Activated naive CD4-positive, alpha-beta T cell treated with anti-CD3 and anti-CD28 coated beads for 36 hours (primary cell): ENCODE results near the gene URGCP. TPM values are rescaled to one million over a fixed set of nuclear protein-coding genes. Genes with fewer than 3 reads are reported as not detected.

Experiments
- CTCF ChIA-PET: fragments of 350-600 bp; sonication (Branson Sonifier 250); formaldehyde crosslinking; loops from one replicate; lab custom pipeline; 2021; ENCODE audit warnings: antibody characterized with exemption; lab: Charles Lee
- DNase-seq: peaks from one replicate; pipeline ENCODE4 v3.0.0-alpha.2; 2020
- H3K27ac Mint-ChIP-seq: one replicate; pipeline ENCODE4 v1.8.0; 2021; ENCODE audit warnings: mild to moderate bottlenecking, mixed read lengths
- H3K27me3 Mint-ChIP-seq: one replicate; pipeline ENCODE4 v1.8.0; 2021; ENCODE audit warnings: low read depth, mixed read lengths
- H3K36me3 Mint-ChIP-seq: one replicate; pipeline ENCODE4 v1.8.0; 2021; ENCODE audit warnings: low read depth, mixed read lengths
- H3K4me1 Mint-ChIP-seq: one replicate; pipeline ENCODE4 v1.8.0; 2021; ENCODE audit warnings: low read depth, mixed read lengths
- H3K4me3 Mint-ChIP-seq: one replicate; pipeline ENCODE4 v1.8.0; 2021; ENCODE audit warnings: mild to moderate bottlenecking, moderate library complexity, mixed read lengths
- H3K9me3 Mint-ChIP-seq: one replicate; pipeline ENCODE4 v1.8.0; 2021; ENCODE audit warnings: mixed read lengths
- intact Hi-C: fragments of 100-400 bp; cut with micrococcal nuclease; formaldehyde crosslinking; loops from one replicate; pipeline ENCODE4 v1.15.1; 2023
- total RNA-seq, 2 experiments: library from RNA; stranded (reverse); gene quantifications; one replicate each; pipeline ENCODE4 v1.2.3, GENCODE V29; 2021

URGCP gene
- total RNA-seq, 2 experiments from 2014 or later = 21.5 to 23.9 TPM

GRCh38 chr7:43869006-43869866 lies 37.2 kb downstream of the URGCP start, which contains the start of gene MRPS24:
MRPS24 (minus strand) TSS chr7:43869517; CDS start chr7:43869495, 22 bp downstream.
- DNase-seq = peak; percentile 98
- Mint-ChIP-seq H3K9me3 (no peaks in the 10 kb centered on the region), H3K4me1 (peaks cover 20% of the 10 kb centered on the region), H3K27me3 (no peaks in the 10 kb centered on the region), H3K36me3 (peaks cover 20% of the 10 kb centered on the region), H3K4me3 (peak within 1 kb of the TSS; percentile 81), H3K27ac (peak within 1 kb of the TSS; percentile 89)
- intact Hi-C loops = loop anchor here (1.0 to 10.0 kb wide), 5 partner anchors 37 to 934 kb away; partner anchors contain the start of genes MRPL32, PSMA2, UBE2D4 and URGCP
- CTCF ChIA-PET = interaction anchor here (0.6 kb wide), 1 partner anchor 287 kb away, joined by 3 read pairs; the partner anchor contains the start of gene STK17A

DNA sequence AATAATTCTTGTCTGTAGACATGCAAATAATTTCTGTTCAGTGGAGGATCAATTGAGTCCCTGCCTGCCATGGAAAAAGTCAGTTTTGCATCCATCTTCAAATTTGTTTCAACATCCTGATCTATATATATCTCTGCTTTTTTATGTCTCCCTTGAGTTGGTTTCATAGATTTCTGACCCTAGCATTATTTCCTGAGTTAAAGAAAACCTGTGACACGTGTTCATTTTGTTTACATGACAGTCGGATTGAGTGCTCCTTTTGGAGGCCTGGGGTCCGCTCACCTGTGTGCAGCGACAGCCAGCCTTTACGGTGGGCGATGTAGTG lies 37.8 kb downstream of the URGCP start:
- Mint-ChIP-seq H3K4me3 (peak overlapping the region; percentile 81), H3K27ac (peak overlapping the region; percentile 77), H3K9me3 (no peaks in the 10 kb centered on the region), H3K36me3 (peaks cover 20% of the 10 kb centered on the region), H3K27me3 (no peaks in the 10 kb centered on the region), H3K4me1 (peaks cover 20% of the 10 kb centered on the region)
- CTCF ChIA-PET = interaction anchor here (0.6 to 0.7 kb wide), 3 partner anchors 25 to 286 kb away, joined by 3 to 4 read pairs (median 4); partner anchors contain the start of gene STK17A
- intact Hi-C loops = loop anchor here (1.0 to 10.0 kb wide), 5 partner anchors 38 to 934 kb away; partner anchors contain the start of genes MRPL32, PSMA2, UBE2D4 and URGCP
- DNase-seq = no peak

DNA sequence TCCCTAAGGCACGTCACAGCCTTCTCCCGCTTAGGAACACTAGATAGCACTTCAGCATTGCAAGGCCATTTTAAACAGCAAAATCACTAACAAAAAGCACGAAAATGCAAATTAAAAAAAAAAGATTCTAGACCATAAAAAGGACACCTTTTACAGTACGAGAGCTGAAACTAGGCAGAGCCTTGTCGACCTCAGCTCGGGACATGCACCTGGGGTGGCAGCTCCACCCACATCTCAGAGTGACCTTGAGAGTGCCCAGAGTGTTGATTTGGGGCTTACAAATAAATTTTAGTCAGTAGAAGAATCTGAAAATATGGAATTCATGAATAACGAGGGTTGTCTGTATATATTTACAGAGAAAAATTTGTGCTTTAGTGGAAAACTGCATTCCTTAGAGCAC lies 38.2 kb downstream of the URGCP start:
- DNase-seq = no peak
- Mint-ChIP-seq H3K36me3 (peaks cover 20% of the 10 kb centered on the region), H3K27me3 (no peaks in the 10 kb centered on the region), H3K27ac (no peak overlapping the region), H3K9me3 (no peaks in the 10 kb centered on the region), H3K4me1 (peaks cover 20% of the 10 kb centered on the region), H3K4me3 (peak overlapping the region; percentile 81)
- intact Hi-C loops = loop anchor here (10.0 kb wide), 3 partner anchors 63 to 933 kb away; partner anchors contain the start of genes MRPL32 and PSMA2
- CTCF ChIA-PET = interaction anchor here (0.7 kb wide), 2 partner anchors 26 to 168 kb away, joined by 4 read pairs; no protein-coding TSS in a partner anchor

- CTCF ChIA-PET = no interaction called here
- Mint-ChIP-seq H3K27me3 (no peaks in the 10 kb centered on the region), H3K9me3 (no peaks in the 10 kb centered on the region), H3K4me1 (peaks cover 16% of the 10 kb centered on the region), H3K36me3 (peaks cover 20% of the 10 kb centered on the region), H3K4me3 (no peak overlapping the region), H3K27ac (no peak overlapping the region)
- no peak for DNase-seq
- intact Hi-C loops = loop anchor here (10.0 kb wide), 3 partner anchors 60 to 930 kb away; partner anchors contain the start of genes MRPL32 and PSMA2
Measured at GRCh38 chr7:43865277-43865676, 41.1 kb downstream of the URGCP start.

DNA sequence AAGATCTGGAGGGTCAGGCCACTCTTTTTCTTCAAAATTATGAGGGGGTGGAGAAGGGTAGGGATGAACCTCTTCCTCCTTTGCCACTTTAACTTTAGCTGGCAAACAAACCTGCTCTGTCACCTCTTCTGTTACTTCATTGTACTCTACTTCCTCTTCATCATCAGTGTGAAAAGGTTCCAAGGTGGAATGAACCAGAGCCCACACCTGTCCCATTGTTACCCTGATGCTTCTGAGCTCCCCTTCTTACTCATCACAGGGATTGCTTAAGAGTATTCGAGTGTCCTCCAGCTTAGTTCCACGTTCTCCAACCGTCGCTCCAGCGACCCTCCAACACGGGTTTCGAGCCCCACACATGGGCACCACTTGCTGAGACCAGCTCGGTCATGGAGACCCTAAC lies 42.3 kb downstream of the URGCP start:
- DNase-seq = no peak
- no peak overlapping the region for H3K27ac Mint-ChIP-seq
- H3K9me3 Mint-ChIP-seq = no peaks in the 10 kb centered on the region
- peaks cover 9% of the 10 kb centered on the region for H3K4me1 Mint-ChIP-seq
- H3K36me3 Mint-ChIP-seq = peaks cover 20% of the 10 kb centered on the region
- intact Hi-C loops = loop anchor here (10.0 kb wide), 3 partner anchors 59 to 929 kb away; partner anchors contain the start of genes MRPL32 and PSMA2
- H3K27me3 Mint-ChIP-seq = no peaks in the 10 kb centered on the region
- CTCF ChIA-PET = no interaction called here
- no peak overlapping the region for H3K4me3 Mint-ChIP-seq

DNA sequence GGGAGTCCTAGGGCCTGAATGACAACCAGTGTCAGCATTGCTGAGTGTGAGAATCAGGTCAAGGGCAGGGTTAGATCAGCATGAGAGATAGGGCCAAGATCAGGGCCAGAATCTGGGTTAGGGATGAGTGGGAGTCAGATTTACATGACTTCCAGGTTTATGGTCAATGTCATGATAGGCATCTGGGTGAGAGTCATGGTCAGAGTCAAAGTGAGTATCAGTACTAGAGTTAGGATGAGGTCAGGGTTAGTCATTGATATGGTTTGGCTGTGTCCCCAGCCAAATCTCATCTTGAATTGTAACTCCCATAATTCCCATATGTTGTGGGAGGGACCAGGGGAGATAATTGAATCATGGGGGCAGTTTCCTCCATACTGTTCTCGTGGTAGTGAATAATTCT lies 49.4 kb downstream of the URGCP start:
- Mint-ChIP-seq H3K4me3 (no peak overlapping the region), H3K9me3 (no peaks in the 10 kb centered on the region), H3K36me3 (no peaks in the 10 kb centered on the region), H3K27me3 (no peaks in the 10 kb centered on the region), H3K4me1 (no peaks in the 10 kb centered on the region), H3K27ac (no peak overlapping the region)
- CTCF ChIA-PET = no interaction called here
- DNase-seq = no peak
- intact Hi-C loops = no loop called here

DNA sequence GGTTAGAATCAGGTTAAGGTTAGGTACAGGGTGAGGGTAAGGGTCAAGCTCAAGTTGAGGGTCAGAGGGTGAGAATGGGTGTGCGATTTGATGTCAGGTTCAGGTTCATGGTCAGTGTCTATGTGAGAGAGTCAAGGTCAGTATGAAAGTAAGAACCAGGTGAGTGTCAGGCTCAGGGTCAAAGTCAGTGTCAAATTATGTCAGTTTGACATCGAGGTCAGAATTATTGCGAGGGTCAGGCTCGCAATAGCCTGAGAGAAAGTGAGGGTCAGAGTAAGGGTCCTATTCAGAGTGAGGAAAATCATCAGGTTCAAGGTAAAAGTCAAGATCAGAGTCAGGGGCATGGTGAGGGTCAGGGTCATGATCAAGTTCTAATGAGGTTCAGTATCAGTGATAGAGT lies 50.1 kb downstream of the URGCP start:
- H3K27me3 Mint-ChIP-seq = no peaks in the 10 kb centered on the region
- no peaks in the 10 kb centered on the region for H3K9me3 Mint-ChIP-seq
- CTCF ChIA-PET = no interaction called here
- H3K27ac Mint-ChIP-seq = no peak overlapping the region
- H3K4me3 Mint-ChIP-seq = no peak overlapping the region
- no peak for DNase-seq
- no peaks in the 10 kb centered on the region for H3K36me3 Mint-ChIP-seq
- no peaks in the 10 kb centered on the region for H3K4me1 Mint-ChIP-seq
- intact Hi-C loops = no loop called here

DNA sequence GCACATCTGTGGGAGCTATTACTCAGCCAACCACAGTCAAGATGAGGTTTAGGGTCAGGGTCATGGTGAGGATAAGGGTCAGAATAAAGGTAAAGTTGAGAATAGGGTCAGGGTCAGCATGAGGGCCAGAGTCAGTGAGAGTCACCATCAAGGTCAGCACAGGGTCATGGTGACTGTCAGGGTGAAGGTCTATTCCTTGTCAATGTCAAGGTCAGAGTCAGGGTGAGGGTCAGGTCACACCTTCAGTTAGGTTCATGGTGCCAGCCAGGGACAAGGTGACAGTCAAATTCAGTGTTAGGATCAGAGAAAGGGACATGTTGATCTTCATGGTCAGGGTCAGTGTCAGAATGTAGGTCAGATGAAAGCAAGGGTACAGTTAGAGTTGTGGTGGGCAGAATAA lies 51.2 kb downstream of the URGCP start:
- Mint-ChIP-seq H3K4me1 (no peaks in the 10 kb centered on the region), H3K36me3 (no peaks in the 10 kb centered on the region), H3K27me3 (no peaks in the 10 kb centered on the region), H3K4me3 (no peak overlapping the region), H3K9me3 (no peaks in the 10 kb centered on the region), H3K27ac (no peak overlapping the region)
- intact Hi-C loops = no loop called here
- no peak for DNase-seq
- CTCF ChIA-PET = no interaction called here

DNA sequence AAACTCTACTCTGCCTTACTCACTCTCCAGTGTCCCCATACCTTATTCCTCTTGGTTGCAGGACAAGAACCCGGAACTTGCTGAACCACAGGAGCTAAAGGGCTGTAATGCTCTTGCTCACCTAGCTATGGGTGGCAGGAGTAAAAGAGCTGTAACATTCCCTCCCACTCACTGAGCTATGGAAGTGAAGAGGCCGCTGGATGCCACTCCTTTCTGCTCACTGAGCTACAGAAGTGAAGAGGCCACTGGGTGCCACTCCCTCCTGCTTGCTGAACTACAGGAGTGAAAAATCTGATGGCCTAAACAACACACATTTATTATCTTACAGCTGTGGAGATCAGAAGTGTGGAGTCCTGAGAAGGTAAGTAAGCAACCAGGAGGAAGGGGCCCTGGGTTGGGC lies 54.6 kb downstream of the URGCP start:
- CTCF ChIA-PET = interaction anchor here (0.6 to 1.4 kb wide), 2 partner anchors 13 to 397 kb away, joined by 4 to 12 read pairs; no protein-coding TSS in a partner anchor
- H3K36me3 Mint-ChIP-seq = no peaks in the 10 kb centered on the region
- no peaks in the 10 kb centered on the region for H3K27me3 Mint-ChIP-seq
- intact Hi-C loops = no loop called here
- H3K9me3 Mint-ChIP-seq = no peaks in the 10 kb centered on the region
- H3K27ac Mint-ChIP-seq = no peak overlapping the region
- no peaks in the 10 kb centered on the region for H3K4me1 Mint-ChIP-seq
- H3K4me3 Mint-ChIP-seq = no peak overlapping the region
- no peak for DNase-seq

DNA sequence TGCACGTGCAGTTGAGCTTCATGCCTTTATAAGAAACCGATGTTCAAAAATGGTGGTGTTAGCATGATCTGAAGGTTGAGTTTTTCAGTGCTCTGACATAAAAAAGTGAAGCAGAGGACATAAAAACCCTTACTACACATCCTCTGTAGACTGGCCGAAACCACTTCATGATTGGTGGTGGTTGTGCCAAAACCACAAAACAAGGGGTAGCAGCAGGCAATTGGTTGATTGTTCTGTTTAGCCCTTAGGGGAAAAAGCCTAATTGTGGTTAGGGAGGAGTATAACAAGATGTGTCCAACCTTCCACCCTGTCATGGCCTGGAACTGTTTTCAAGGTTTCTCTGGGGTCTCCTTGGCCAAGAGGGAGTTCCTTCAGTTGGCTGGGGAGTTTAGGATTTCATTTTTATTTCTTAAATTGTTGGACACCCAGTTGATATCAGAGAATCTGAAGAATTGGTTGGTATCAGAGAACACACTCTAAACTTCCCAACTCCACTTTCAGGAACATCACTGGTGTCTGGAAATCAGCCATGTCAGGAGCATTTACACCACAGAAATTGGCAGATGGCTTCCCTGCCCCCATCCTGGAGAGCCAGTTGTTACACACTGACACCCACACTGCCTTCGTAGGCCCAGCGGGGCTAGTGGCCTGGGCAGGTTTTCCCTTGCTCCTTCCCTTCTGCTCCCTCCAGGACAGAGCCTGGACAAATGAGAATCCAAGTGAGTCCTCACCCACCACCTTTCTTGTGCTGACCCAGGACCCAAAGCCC lies 55.9 kb downstream of the URGCP start:
- H3K36me3 Mint-ChIP-seq = no peaks in the 10 kb centered on the region
- intact Hi-C loops = no loop called here
- no peak overlapping the region for H3K27ac Mint-ChIP-seq
- no peak overlapping the region for H3K4me3 Mint-ChIP-seq
- H3K9me3 Mint-ChIP-seq = no peaks in the 10 kb centered on the region
- no peak for DNase-seq
- CTCF ChIA-PET = no interaction called here
- no peaks in the 10 kb centered on the region for H3K4me1 Mint-ChIP-seq
- H3K27me3 Mint-ChIP-seq = no peaks in the 10 kb centered on the region

DNA sequence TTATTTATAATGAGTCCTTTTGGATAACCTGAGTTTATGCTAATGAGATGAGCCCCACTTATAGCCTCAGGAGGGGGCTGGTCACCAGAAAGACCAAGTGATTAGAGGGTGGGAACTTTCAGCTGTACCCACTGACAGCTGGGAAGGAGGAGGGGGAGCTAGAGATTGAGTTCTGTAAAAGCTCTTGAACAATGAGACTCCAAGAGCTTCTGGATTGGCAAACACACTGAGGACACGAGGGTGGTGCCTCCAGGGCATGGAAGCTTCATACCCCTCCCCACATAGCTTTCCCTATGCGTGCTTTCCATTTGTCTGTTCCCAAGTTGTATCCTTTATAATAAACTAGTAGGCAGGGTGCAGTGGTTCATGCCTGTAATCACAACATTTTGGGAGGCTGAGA lies 57.3 kb downstream of the URGCP start:
- Mint-ChIP-seq H3K27me3 (no peaks in the 10 kb centered on the region), H3K36me3 (no peaks in the 10 kb centered on the region), H3K4me1 (no peaks in the 10 kb centered on the region), H3K27ac (no peak overlapping the region), H3K4me3 (no peak overlapping the region), H3K9me3 (no peaks in the 10 kb centered on the region)
- DNase-seq = no peak
- CTCF ChIA-PET = interaction anchor here (0.8 to 2.4 kb wide), 3 partner anchors 10 to 266 kb away, joined by 3 to 19 read pairs (median 15); partner anchors contain the start of genes COA1 and STK17A
- intact Hi-C loops = no loop called here

- Mint-ChIP-seq H3K27me3 (no peaks in the 10 kb centered on the region), H3K27ac (no peak overlapping the region), H3K4me3 (no peak overlapping the region), H3K4me1 (no peaks in the 10 kb centered on the region), H3K36me3 (no peaks in the 10 kb centered on the region), H3K9me3 (no peaks in the 10 kb centered on the region)
- CTCF ChIA-PET = interaction anchor here (0.6 to 2.4 kb wide), 3 partner anchors 9 to 265 kb away, joined by 4 to 19 read pairs (median 15); partner anchors contain the start of gene STK17A
- DNase-seq = no peak
- intact Hi-C loops = no loop called here
Measured at GRCh38 chr7:43847496-43847895, 58.9 kb downstream of the URGCP start.
